K562 (cell line): ENCODE data around the gene GNAL. TPM values are rescaled to one million over a fixed set of nuclear protein-coding genes. Genes with fewer than 3 reads are reported as not detected.

Source experiments
- ATAC-seq: fragments of 200-7000 bp; cut with Tn5 transposase; 3 replicates; pipeline ENCODE4 v1.9.1; 2020; ENCODE audit warnings: moderate library complexity
- BruUV-seq: library from RNA; stranded (reverse); fragments of 400-500 nt; replicated peaks from 2 replicates; lab custom pipeline; 2021; lab: Mats Ljungman, UMichigan
- CTCF ChIA-PET: fragments of 300-600 bp; formaldehyde crosslinking; extraction: SDS; loops from one replicate; lab custom pipeline; 2021; ENCODE audit warnings: low intra/inter-chr PET ratio; lab: Yijun Ruan, JAX
- POLR2A ChIA-PET: fragments of 300-600, 350-650 bp; sonication (Branson Sonifier 250); formaldehyde crosslinking; extraction: SDS; loops from one replicate; lab custom pipeline; 2021; ENCODE audit warnings: antibody characterized with exemption, inconsistent platforms; lab: Yijun Ruan, JAX
- DNase-seq, 4 experiments: peaks; one replicate each; pipeline versions ENCODE4 v3.0.0 to v3.0.0-alpha.2; 2011 to 2018; ENCODE audit warnings: low spot score in 3 of 4, mixed read lengths in 3 of 4; ENCODE audit errors: extremely low read depth in 1 of 4
- FAIRE-seq: peaks from 2 replicates; lab custom pipeline; 2011; peaks lifted over from hg19 to GRCh38; lab: Jason Lieb, UNC
- H2AFZ ChIP-seq: 2 replicates; pipeline ENCODE4 v1.6.0; 2011; ENCODE audit warnings: low read depth, low read length, control low read depth, inconsistent platforms
- H3K27ac ChIP-seq: fragments of 200-600 bp; 3 replicates; pipeline ENCODE4 v1.8.0; 2011; ENCODE audit warnings: low read depth, mild to moderate bottlenecking, control low read depth, inconsistent platforms, low read length, moderate library complexity, mixed read lengths; ENCODE audit errors: extremely low read depth
- H3K27me3 ChIP-seq, 2 experiments: fragments of 300-600 bp in 1 of 2; 2 replicates in 1 of 2; 3 replicates in 1 of 2; pipeline versions ENCODE4 v1.6.0 to v1.8.0; 2011; ENCODE audit warnings: inconsistent platforms in 2 of 2, low read length in 2 of 2, mild to moderate bottlenecking in 1 of 2, mixed read lengths in 1 of 2, moderate library complexity in 1 of 2; ENCODE audit not compliant: control insufficient read depth in 2 of 2, insufficient read depth in 2 of 2
- H3K36me3 ChIP-seq: fragments of 300-600 bp; 3 replicates; pipeline ENCODE4 v1.8.0; 2011; ENCODE audit warnings: mild to moderate bottlenecking, low read length, inconsistent platforms; ENCODE audit not compliant: control insufficient read depth, insufficient read depth
- H3K4me1 ChIP-seq, 2 experiments: fragments of 200-600 bp in 1 of 2; replicated peaks in 1 of 2; 2 replicates in 1 of 2; 3 replicates in 1 of 2; pipeline versions ENCODE4 v1.5.1 to v1.8.0; 2011; ENCODE audit warnings: inconsistent platforms in 2 of 2, low read length in 2 of 2, mild to moderate bottlenecking in 1 of 2, mixed read lengths in 1 of 2, moderate library complexity in 1 of 2; ENCODE audit not compliant: control insufficient read depth in 2 of 2, insufficient read depth in 2 of 2
- H3K4me2 ChIP-seq: 2 replicates; pipeline ENCODE4 v1.6.1; 2011; ENCODE audit warnings: low read length, control low read depth, inconsistent platforms, mixed read lengths; ENCODE audit not compliant: insufficient read depth
- H3K4me3 ChIP-seq: fragments of 200-600 bp; sonication (generic), shearing (Covaris generic); 2 replicates; pipeline ENCODE4 v1.5.1; 2016; ENCODE audit warnings: control low read depth, inconsistent platforms
- H3K79me2 ChIP-seq: fragments of 200-600 bp; 3 replicates; pipeline ENCODE4 v1.8.0; 2011; ENCODE audit warnings: low read length, inconsistent platforms; ENCODE audit not compliant: control insufficient read depth, insufficient read depth
- H3K9ac ChIP-seq, 2 experiments: 2 replicates each; pipeline versions ENCODE4 v1.6.0 to v1.6.1; 2011; ENCODE audit warnings: low read depth in 2 of 2, low read length in 2 of 2, control low read depth in 1 of 2, inconsistent platforms in 1 of 2, mild to moderate bottlenecking in 1 of 2, mixed read lengths in 1 of 2; ENCODE audit not compliant: insufficient read depth in 1 of 2
- H3K9me1 ChIP-seq: one replicate; pipeline ENCODE4 v1.6.0; 2011; ENCODE audit warnings: inconsistent platforms, mild to moderate bottlenecking, low read length, moderate library complexity; ENCODE audit not compliant: control insufficient read depth, insufficient read depth
- H3K9me3 ChIP-seq: replicated peaks from 2 replicates; pipeline ENCODE4 v1.5.1; 2011; ENCODE audit warnings: low read depth, low read length, inconsistent platforms; ENCODE audit not compliant: control insufficient read depth, insufficient read depth
- H4K20me1 ChIP-seq: replicated peaks from 2 replicates; pipeline ENCODE4 v1.6.1; 2011; ENCODE audit warnings: low read length, inconsistent platforms, mixed read lengths; ENCODE audit not compliant: control insufficient read depth, insufficient read depth
- C11orf30 ChIP-seq: fragments of 450-650 bp; IDR thresholded peaks from 2 replicates; pipeline ENCODE4 v1.6.1; 2016; ENCODE audit warnings: low read depth, mild to moderate bottlenecking
- EGR1 ChIP-seq: fragments of 450-650 bp; conservative IDR thresholded peaks from 2 replicates; pipeline ENCODE4 v1.6.1; 2017; ENCODE audit warnings: mild to moderate bottlenecking
- GATAD2B ChIP-seq: fragments of 450-650 bp; IDR thresholded peaks from 2 replicates; pipeline ENCODE4 v1.6.1; 2017; ENCODE audit warnings: mild to moderate bottlenecking, borderline replicate concordance
- RBM15 ChIP-seq: fragments of 200-400 bp; formaldehyde crosslinking; IDR thresholded peaks from 2 replicates; pipeline ENCODE4 v1.6.1; 2018; ENCODE audit warnings: mild to moderate bottlenecking, low read length, moderate library complexity; ENCODE audit not compliant: insufficient read depth
- RBM34 ChIP-seq: fragments of 200-400 bp; formaldehyde crosslinking; IDR thresholded peaks from 2 replicates; pipeline ENCODE4 v1.6.1; 2018; ENCODE audit warnings: low read length, borderline replicate concordance; ENCODE audit not compliant: insufficient read depth
- U2AF1 ChIP-seq: fragments of 200-400 bp; formaldehyde crosslinking; optimal IDR thresholded peaks from 2 replicates; pipeline ENCODE3; 2017; ENCODE audit warnings: mild to moderate bottlenecking, low read depth, low read length, moderate library complexity
- ZKSCAN3 ChIP-seq: fragments of 250-450 bp; sonication (Bioruptor Pico); IDR thresholded peaks from 2 replicates; pipeline ENCODE4 v1.4.0; 2020
- ZNF282 ChIP-seq: sonication (generic); formaldehyde crosslinking; IDR thresholded peaks from 2 replicates; pipeline ENCODE4 v1.8.1; 2023; ENCODE audit warnings: missing genetic modification reagents
- ZNF384 ChIP-seq: IDR thresholded peaks from 2 replicates; pipeline ENCODE4 v1.6.1; 2012; ENCODE audit warnings: low read depth, low read length, improper control_type of control experiment
- ZNF695 ChIP-seq: fragments of 450-650 bp; formaldehyde crosslinking; IDR thresholded peaks from 2 replicates; pipeline ENCODE4 v1.4.0; 2020; ENCODE audit warnings: mild to moderate bottlenecking, moderate library complexity
- ZNF780A ChIP-seq: fragments of 250-450 bp; sonication (Bioruptor Pico); IDR thresholded peaks from 2 replicates; pipeline ENCODE4 v1.5.0; 2021; ENCODE audit warnings: mild to moderate bottlenecking
- WGBS: fragments of 100-300 bp; shearing (Covaris generic); methylation state at CpG from one replicate; pipeline ENCODE4 v1.1.6; 2016; ENCODE audit warnings: low coverage, mixed read lengths; ENCODE audit not compliant: insufficient coverage; ENCODE audit errors: missing lambda C conversion rate; 5-methylcytosine and 5-hydroxymethylcytosine counted together
- in situ Hi-C: fragments of 300-500 bp; cut with MboI; formaldehyde crosslinking; loops from 4 replicates; pipeline ENCODE4 v1.15.0; 2018; ENCODE audit warnings: inconsistent platforms, mixed read lengths
- intact Hi-C: fragments of 100-400 bp; cut with micrococcal nuclease; formaldehyde crosslinking; loops from 2 replicates; pipeline ENCODE4 v1.14.2; 2022
- polyA plus RNA-seq, 8 experiments: library from polyadenylated mRNA; depleted of rRNA in 4 of 8; stranded (reverse) in 5 of 8; unstranded in 3 of 8; fragments of >200 nt; fragmentation: Nextera tagmentation in 2 of 8; fragmentation: Illumina TruSeq in 1 of 8; extraction: Ambion mirVana in 2 of 8; extraction: Trizol in 1 of 8; gene quantifications; 2 replicates each; pipeline versions ENCODE4 v1.2.1 to v1.2.3, GENCODE V29; 2011 to 2014; ENCODE audit warnings: inconsistent platforms in 1 of 8, missing spikeins in 1 of 8
- total RNA-seq, 7 experiments: library from RNA; depleted of rRNA in 6 of 7; stranded (reverse); fragments of >200 nt in 6 of 7; fragmentation: Illumina TruSeq in 2 of 7; extraction: Trizol in 2 of 7; gene quantifications; 2 replicates each; pipeline versions ENCODE4 v1.2.1 to v1.2.3, GENCODE V29; 2011 to 2021; ENCODE audit warnings: low replicate concordance in 1 of 7
- TF ChIP-seq, protein P1 (sequence below): sonication (generic); formaldehyde crosslinking; IDR thresholded peaks from 2 replicates; pipeline ENCODE4 v1.8.1; 2023; ENCODE audit warnings: mild to moderate bottlenecking, missing genetic modification reagents
- TF ChIP-seq, protein P2 (sequence below): sonication (generic); formaldehyde crosslinking; IDR thresholded peaks from 2 replicates; pipeline ENCODE4 v1.8.1; 2023; ENCODE audit warnings: mild to moderate bottlenecking, missing genetic modification reagents
- TF ChIP-seq, protein P3 (sequence below), 2 experiments: fragments of 250-450 bp in 1 of 2; fragments of 450-650 bp in 1 of 2; sonication (Bioruptor Pico) in 1 of 2; IDR thresholded peaks; 2 replicates each; pipeline versions ENCODE4 v1.6.1 to v1.8.0; 2016 to 2021; ENCODE audit warnings: mild to moderate bottlenecking in 2 of 2, moderate library complexity in 2 of 2, missing compliant biosample characterization in 1 of 2, missing genetic modification characterization in 1 of 2
- TF ChIP-seq, protein P4 (sequence below): fragments of 450-650 bp; conservative IDR thresholded peaks from 2 replicates; pipeline ENCODE4 v1.6.1; 2016; ENCODE audit warnings: missing genetic modification characterization, low read depth, mild to moderate bottlenecking, control low read depth, missing compliant biosample characterization

The GNAL gene
- total and polyA plus RNA-seq, 9 of the 15 experiments (the other 6 are each of a cell fraction or from before 2014, with no cell fraction given) = under 0.01 to 0.10 (median 0.01) TPM; not detected in 5

DNA sequence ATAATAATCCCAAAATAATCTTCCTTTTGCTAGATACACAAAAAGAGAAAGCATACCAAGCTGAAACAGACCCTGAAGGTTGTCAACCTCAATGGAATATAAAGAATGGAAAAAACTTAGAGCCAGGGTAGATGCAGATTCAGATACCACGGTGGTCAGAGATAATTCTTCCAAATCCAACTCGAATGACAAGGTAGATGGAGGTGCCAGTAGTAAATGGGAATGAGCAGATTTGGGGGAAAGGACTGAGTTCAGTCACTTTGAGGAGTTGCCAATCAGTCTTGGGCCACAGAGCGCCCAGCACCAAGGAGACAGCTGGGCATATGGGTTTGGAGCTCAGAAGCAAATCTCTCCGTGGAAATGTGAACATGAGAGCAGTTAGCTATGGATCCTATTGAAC, 158.7 kb downstream of the GNAL start (continued):
- TF ChIP-seq EGR1 (no peak), ZNF282 (no peak)

DNA sequence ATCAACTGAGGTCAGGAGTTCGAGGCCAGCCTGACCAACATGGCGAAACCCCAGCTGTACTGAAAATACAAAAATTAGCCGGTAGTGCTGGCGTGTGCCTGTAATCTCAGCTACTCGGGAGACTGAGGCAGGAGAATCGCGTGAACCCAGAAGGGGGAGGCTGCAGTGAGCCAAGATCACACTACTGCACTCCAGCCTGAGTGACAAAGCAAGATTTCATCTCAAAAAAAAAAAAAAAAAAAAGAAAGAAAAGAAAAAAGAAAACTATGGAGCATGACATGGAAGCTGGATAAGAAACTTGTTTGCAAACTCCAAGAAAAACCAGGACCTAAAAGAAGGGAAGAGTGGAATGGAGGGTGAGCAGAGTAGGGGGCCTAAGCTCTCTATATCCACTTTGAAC, 160.2 kb downstream of the GNAL start:
- peaks cover 16% of the 10 kb centered on the region in 2 experiments; a peak in 4 of 5 replicates for H3K4me1 ChIP-seq
- DNase-seq = no peak
- H3K9ac ChIP-seq = no peak overlapping the region; a peak in 1 of 4 replicates
- 25% methylated on average over 7 of the region's 7 CpGs for WGBS
- H3K79me2 ChIP-seq = peaks cover 24% of the 10 kb centered on the region
- intact Hi-C loops (no loop called here), in situ Hi-C loops (no loop called here)
- no peaks in the 10 kb centered on the region for H3K9me1 ChIP-seq
- no peak overlapping the region for H3K4me3 ChIP-seq
- 0 out of 2 replicates have a peak, but pooled peaks cover 4% of the 10 kb centered on the region for H4K20me1 ChIP-seq
- peak overlapping the region; percentile 97 for H2AFZ ChIP-seq
- POLR2A ChIA-PET = interaction anchor here (0.9 to 1.3 kb wide), 2 partner anchors 10 to 30 kb away, joined by 3 read pairs; no protein-coding TSS in a partner anchor
- CTCF ChIA-PET = no interaction called here
- no peaks in the 10 kb centered on the region for H3K27me3 ChIP-seq
- 0 out of 3 replicates have a peak, but pooled peaks cover 2% of the 10 kb centered on the region for H3K36me3 ChIP-seq
- FAIRE-seq = no peak
- ATAC-seq = no peak
- peak overlapping the region; percentile 100 for H3K4me2 ChIP-seq
- no peak overlapping the region for H3K27ac ChIP-seq
- BruUV-seq = no TSS peak
- H3K9me3 ChIP-seq = no peaks in the 10 kb centered on the region
- TF ChIP-seq RBM34 (no peak), ZNF695 (CRISPR knock-in tag) (no peak), C11orf30 (peak; percentile 33; the same call in 1 of the 2 replicates), RBM15 (no peak), ZNF384 (peak; percentile 91), GATAD2B (no peak), U2AF1 (no peak), ZKSCAN3 (CRISPR knock-in tag) (no peak), ZNF282 (no peak), ZNF780A (CRISPR knock-in tag) (no peak)
- TF ChIP-seq, protein P1, sequence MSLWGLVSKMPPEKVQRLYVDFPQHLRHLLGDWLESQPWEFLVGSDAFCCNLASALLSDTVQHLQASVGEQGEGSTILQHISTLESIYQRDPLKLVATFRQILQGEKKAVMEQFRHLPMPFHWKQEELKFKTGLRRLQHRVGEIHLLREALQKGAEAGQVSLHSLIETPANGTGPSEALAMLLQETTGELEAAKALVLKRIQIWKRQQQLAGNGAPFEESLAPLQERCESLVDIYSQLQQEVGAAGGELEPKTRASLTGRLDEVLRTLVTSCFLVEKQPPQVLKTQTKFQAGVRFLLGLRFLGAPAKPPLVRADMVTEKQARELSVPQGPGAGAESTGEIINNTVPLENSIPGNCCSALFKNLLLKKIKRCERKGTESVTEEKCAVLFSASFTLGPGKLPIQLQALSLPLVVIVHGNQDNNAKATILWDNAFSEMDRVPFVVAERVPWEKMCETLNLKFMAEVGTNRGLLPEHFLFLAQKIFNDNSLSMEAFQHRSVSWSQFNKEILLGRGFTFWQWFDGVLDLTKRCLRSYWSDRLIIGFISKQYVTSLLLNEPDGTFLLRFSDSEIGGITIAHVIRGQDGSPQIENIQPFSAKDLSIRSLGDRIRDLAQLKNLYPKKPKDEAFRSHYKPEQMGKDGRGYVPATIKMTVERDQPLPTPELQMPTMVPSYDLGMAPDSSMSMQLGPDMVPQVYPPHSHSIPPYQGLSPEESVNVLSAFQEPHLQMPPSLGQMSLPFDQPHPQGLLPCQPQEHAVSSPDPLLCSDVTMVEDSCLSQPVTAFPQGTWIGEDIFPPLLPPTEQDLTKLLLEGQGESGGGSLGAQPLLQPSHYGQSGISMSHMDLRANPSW (CRISPR knock-in tag) = no peak
- TF ChIP-seq, protein P2, sequence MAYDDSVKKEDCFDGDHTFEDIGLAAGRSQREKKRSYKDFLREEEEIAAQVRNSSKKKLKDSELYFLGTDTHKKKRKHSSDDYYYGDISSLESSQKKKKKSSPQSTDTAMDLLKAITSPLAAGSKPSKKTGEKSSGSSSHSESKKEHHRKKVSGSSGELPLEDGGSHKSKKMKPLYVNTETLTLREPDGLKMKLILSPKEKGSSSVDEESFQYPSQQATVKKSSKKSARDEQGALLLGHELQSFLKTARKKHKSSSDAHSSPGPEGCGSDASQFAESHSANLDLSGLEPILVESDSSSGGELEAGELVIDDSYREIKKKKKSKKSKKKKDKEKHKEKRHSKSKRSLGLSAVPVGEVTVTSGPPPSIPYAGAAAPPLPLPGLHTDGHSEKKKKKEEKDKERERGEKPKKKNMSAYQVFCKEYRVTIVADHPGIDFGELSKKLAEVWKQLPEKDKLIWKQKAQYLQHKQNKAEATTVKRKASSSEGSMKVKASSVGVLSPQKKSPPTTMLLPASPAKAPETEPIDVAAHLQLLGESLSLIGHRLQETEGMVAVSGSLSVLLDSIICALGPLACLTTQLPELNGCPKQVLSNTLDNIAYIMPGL (CRISPR knock-in tag) = no peak
- TF ChIP-seq, protein P3, sequence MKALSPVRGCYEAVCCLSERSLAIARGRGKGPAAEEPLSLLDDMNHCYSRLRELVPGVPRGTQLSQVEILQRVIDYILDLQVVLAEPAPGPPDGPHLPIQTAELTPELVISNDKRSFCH (CRISPR knock-in tag; IDR thresholded peaks at IDR 0.05) = no peak
- TF ChIP-seq, protein P3 (tag; IDR thresholded peaks at IDR 0.05) = no peak
- TF ChIP-seq, protein P4, sequence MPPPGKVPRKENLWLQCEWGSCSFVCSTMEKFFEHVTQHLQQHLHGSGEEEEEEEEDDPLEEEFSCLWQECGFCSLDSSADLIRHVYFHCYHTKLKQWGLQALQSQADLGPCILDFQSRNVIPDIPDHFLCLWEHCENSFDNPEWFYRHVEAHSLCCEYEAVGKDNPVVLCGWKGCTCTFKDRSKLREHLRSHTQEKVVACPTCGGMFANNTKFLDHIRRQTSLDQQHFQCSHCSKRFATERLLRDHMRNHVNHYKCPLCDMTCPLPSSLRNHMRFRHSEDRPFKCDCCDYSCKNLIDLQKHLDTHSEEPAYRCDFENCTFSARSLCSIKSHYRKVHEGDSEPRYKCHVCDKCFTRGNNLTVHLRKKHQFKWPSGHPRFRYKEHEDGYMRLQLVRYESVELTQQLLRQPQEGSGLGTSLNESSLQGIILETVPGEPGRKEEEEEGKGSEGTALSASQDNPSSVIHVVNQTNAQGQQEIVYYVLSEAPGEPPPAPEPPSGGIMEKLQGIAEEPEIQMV (tag) = no peak
